Tibial nerve (tissue), 4 donors: Measurements from ENCODE around the gene KLF13.

Experiments
- CTCF ChIP-seq, 5 experiments: fragments of 200-600 bp in 3 of 5; fragments of 450-650 bp in 2 of 5; sonication (generic) in 3 of 5; IDR thresholded peaks; one replicate each; pipeline ENCODE4 v1.5.1; 2016 to 2019; ENCODE audit warnings: antibody characterized with exemption in 5 of 5, mild to moderate bottlenecking in 3 of 5, moderate library complexity in 2 of 5
- EP300 ChIP-seq, 2 donors: sonication (generic); formaldehyde crosslinking; IDR thresholded peaks; one replicate each; pipeline ENCODE4 v1.6.1; 2017; ENCODE audit warnings: antibody characterized with exemption in 2 of 2, mild to moderate bottlenecking in 1 of 2

DNA sequence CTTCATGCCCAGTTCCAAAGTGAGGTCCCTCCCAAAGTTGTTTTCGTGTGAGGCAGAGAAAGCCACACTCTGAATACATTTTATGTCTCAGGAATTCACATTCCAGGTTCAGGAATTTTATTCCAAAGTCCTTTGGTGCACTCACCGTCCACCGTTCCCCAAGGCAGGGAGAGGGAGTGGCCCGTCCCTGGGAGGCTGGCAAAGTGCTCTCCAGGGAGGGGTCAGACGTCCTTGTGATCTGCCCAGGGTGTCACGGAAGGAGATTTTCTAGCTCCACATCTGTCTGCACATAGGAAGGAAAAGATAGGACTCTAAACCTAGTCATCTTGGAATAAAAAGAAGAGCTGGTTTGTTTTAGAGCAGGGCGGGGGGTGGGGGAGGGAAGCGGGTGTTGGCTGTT, 47.9 kb downstream of the KLF13 start:
- TF ChIP-seq CTCF (IDR thresholded peaks at IDR 0.05): no peak
- no peak for TF ChIP-seq EP300 (IDR thresholded peaks at IDR 0.05)
